OCI-LY7 (cell line): Measurements from ENCODE around the gene SLAIN2. TPM values are rescaled to one million over a fixed set of nuclear protein-coding genes. Genes with fewer than 3 reads are reported as not detected.

Experiments
- BruUV-seq: library from RNA; stranded (reverse); fragments of 400-500 nt; replicated peaks from 2 replicates; lab custom pipeline; 2021; lab: Mats Ljungman, UMichigan
- CTCF ChIA-PET: fragments of 300-600 bp; sonication (Branson Sonifier 250); formaldehyde crosslinking; loops from one replicate; lab custom pipeline; 2022; ENCODE audit warnings: antibody characterized with exemption; ENCODE audit not compliant: unreplicated experiment; lab: Charles Lee
- POLR2A ChIA-PET: fragments of 300-600 bp; sonication (Branson Sonifier 250); formaldehyde crosslinking; loops from one replicate; lab custom pipeline; 2022; ENCODE audit warnings: antibody characterized with exemption; lab: Charles Lee
- DNase-seq: peaks from one replicate; pipeline ENCODE4 v3.0.0-alpha.2; 2015; ENCODE audit warnings: low spot score
- H2AFZ ChIP-seq: fragments of 200-600 bp; sonication (generic), shearing (Covaris generic); 2 replicates; pipeline ENCODE4 v1.6.1; 2014; ENCODE audit warnings: mild to moderate bottlenecking, antibody characterized with exemption, low read length, moderate library complexity
- H3K27ac ChIP-seq: fragments of 200-600 bp; sonication (generic); 2 replicates; pipeline ENCODE4 v1.5.1; 2014; ENCODE audit warnings: mixed run types, low read depth, mild to moderate bottlenecking, moderate library complexity, low read length, inconsistent platforms; ENCODE audit not compliant: poor library complexity, severe bottlenecking
- H3K36me3 ChIP-seq: fragments of 200-600 bp; sonication (generic); 2 replicates; pipeline ENCODE4 v1.6.1; 2014; ENCODE audit warnings: mild to moderate bottlenecking, antibody characterized with exemption, low read length, moderate library complexity, mixed read lengths; ENCODE audit not compliant: insufficient read depth
- H3K4me1 ChIP-seq: fragments of 200-600 bp; sonication (generic); 2 replicates; pipeline ENCODE4 v1.5.1; 2014; ENCODE audit warnings: mild to moderate bottlenecking, low read length; ENCODE audit not compliant: insufficient read depth, poor library complexity, severe bottlenecking
- H3K4me2 ChIP-seq: fragments of 200-600 bp; sonication (generic); 2 replicates; pipeline ENCODE4 v1.6.1; 2014; ENCODE audit warnings: mild to moderate bottlenecking, low read length
- H3K4me3 ChIP-seq: fragments of 200-600 bp; sonication (generic); 2 replicates; pipeline ENCODE4 v1.5.1; 2014; ENCODE audit warnings: mild to moderate bottlenecking, low read depth, low read length; ENCODE audit not compliant: poor library complexity, severe bottlenecking
- H3K79me2 ChIP-seq: fragments of 200-600 bp; sonication (generic); 2 replicates; pipeline ENCODE4 v1.6.1; 2016; ENCODE audit warnings: low read depth, mild to moderate bottlenecking, low read length, moderate library complexity, mixed read lengths; ENCODE audit not compliant: insufficient read depth
- H3K9me2 ChIP-seq: fragments of 200-600 bp; sonication (generic); 2 replicates; pipeline ENCODE4 v1.6.1; 2016; ENCODE audit warnings: mild to moderate bottlenecking, low read length, mixed read lengths; ENCODE audit not compliant: insufficient read depth
- H3K9me3 ChIP-seq: fragments of 200-600 bp; sonication (generic); 2 replicates; pipeline ENCODE4 v1.6.1; 2014; ENCODE audit warnings: mild to moderate bottlenecking, mixed run types, low read length, mixed read lengths
- H4K20me1 ChIP-seq: fragments of 200-600 bp; sonication (generic); 2 replicates; pipeline ENCODE4 v1.6.1; 2014; ENCODE audit warnings: mild to moderate bottlenecking, antibody characterized with exemption, low read length, moderate library complexity, mixed read lengths; ENCODE audit not compliant: insufficient read depth
- CTCF ChIP-seq: fragments of 200-600 bp; sonication (generic); conservative IDR thresholded peaks from 2 replicates; pipeline ENCODE4 v1.5.1; 2014; ENCODE audit warnings: mild to moderate bottlenecking, antibody characterized with exemption, low read length, moderate library complexity, mixed read lengths
- EZH2phosphoT487 ChIP-seq: fragments of 200-600 bp; sonication (generic); IDR thresholded peaks from 2 replicates; pipeline ENCODE4 v1.6.1; 2018; ENCODE audit warnings: low read depth, borderline replicate concordance, mild to moderate bottlenecking, mixed run types, antibody characterized with exemption, low read length, moderate library complexity, mixed read lengths
- intact Hi-C: fragments of 100-400 bp; cut with micrococcal nuclease; formaldehyde crosslinking; loops from one replicate; pipeline ENCODE4 v1.10.0; 2022; ENCODE audit not compliant: unreplicated experiment
- total RNA-seq, 2 experiments: library from RNA; depleted of rRNA in 1 of 2; stranded (reverse); fragments of >200 nt in 1 of 2; shearing (Covaris generic) in 1 of 2; gene quantifications; 2 replicates each; pipeline ENCODE4 v1.2.3, GENCODE V29; 2014 to 2022

The SLAIN2 gene
- total RNA-seq, 2 experiments from 2014 or later, result 21.1 to 40.2 TPM

- TF ChIP-seq EZH2phosphoT487 (no peak), CTCF (no peak)
- ChIA-PET POLR2A (interaction anchor here (0.5 to 2.4 kb wide), 13 partner anchors 14 to 860 kb away, joined by 3 to 6 read pairs (median 3); no protein-coding TSS in a partner anchor), CTCF (no interaction called here)
- no peaks in the 10 kb centered on the region for H3K9me3 ChIP-seq
- intact Hi-C loops, result loop anchor here (5.0 to 10.0 kb wide), 4 partner anchors 145 to 858 kb away; partner anchors contain the start of genes ATP10D and NFXL1
- peak overlapping the region; percentile 99 for H3K4me2 ChIP-seq
- H2AFZ ChIP-seq, result peak overlapping the region; percentile 94; the same call in 1 of the 2 replicates
- H4K20me1 ChIP-seq, result peaks cover 23% of the 10 kb centered on the region; the same call in 1 of the 2 replicates
- H3K36me3 ChIP-seq, result no peaks in the 10 kb centered on the region
- peak overlapping the region; percentile 82 for H3K27ac ChIP-seq
- BruUV-seq, result no TSS peak
- DNase-seq, result peak; percentile 41
- peaks cover 58% of the 10 kb centered on the region for H3K79me2 ChIP-seq
- H3K4me3 ChIP-seq, result peak overlapping the region; percentile 93
- H3K9me2 ChIP-seq, result no peaks in the 10 kb centered on the region
- H3K4me1 ChIP-seq, result peaks cover 29% of the 10 kb centered on the region
Measured at GRCh38 chr4:48342606-48342880, 1.2 kb downstream of the SLAIN2 start.

- no TSS peak for BruUV-seq
- intact Hi-C loops, result loop anchor here (5.0 to 10.0 kb wide), 4 partner anchors 146 to 858 kb away; partner anchors contain the start of genes ATP10D and NFXL1
- Histone ChIP-seq H3K79me2 (peaks cover 63% of the 10 kb centered on the region), H3K9me2 (no peaks in the 10 kb centered on the region), H3K36me3 (no peaks in the 10 kb centered on the region), H2AFZ (no peak overlapping the region), H3K4me1 (peaks cover 29% of the 10 kb centered on the region), H3K9me3 (no peaks in the 10 kb centered on the region), H3K4me3 (peak overlapping the region; percentile 93), H4K20me1 (peaks cover 23% of the 10 kb centered on the region; the same call in 1 of the 2 replicates), H3K27ac (no peak overlapping the region), H3K4me2 (peak overlapping the region; percentile 99)
- ChIA-PET POLR2A (interaction anchor here (0.5 to 2.4 kb wide), 10 partner anchors 23 to 860 kb away, joined by 3 to 6 read pairs (median 3); no protein-coding TSS in a partner anchor), CTCF (interaction anchor here (0.6 kb wide), 1 partner anchor 18 kb away, joined by 3 read pairs; no protein-coding TSS in a partner anchor)
- DNase-seq, result peak; percentile 14
- TF ChIP-seq EZH2phosphoT487 (no peak), CTCF (no peak)
Measured at GRCh38 chr4:48343035-48343434, 1.7 kb downstream of the SLAIN2 start.

GRCh38 chr4:48343551-48343950 lies 2.2 kb downstream of the SLAIN2 start:
- no peaks in the 10 kb centered on the region for H3K9me2 ChIP-seq
- peak overlapping the region; percentile 99 for H3K4me2 ChIP-seq
- H3K36me3 ChIP-seq, result no peaks in the 10 kb centered on the region
- peaks cover 66% of the 10 kb centered on the region for H3K79me2 ChIP-seq
- CTCF ChIA-PET, result interaction anchor here (0.6 kb wide), 1 partner anchor 19 kb away, joined by 3 read pairs; no protein-coding TSS in a partner anchor
- H3K9me3 ChIP-seq, result no peaks in the 10 kb centered on the region
- no peak for DNase-seq
- POLR2A ChIA-PET, result interaction anchor here (0.6 to 2.4 kb wide), 5 partner anchors 14 to 189 kb away, joined by 3 to 6 read pairs (median 3); no protein-coding TSS in a partner anchor
- H4K20me1 ChIP-seq, result peaks cover 23% of the 10 kb centered on the region; the same call in 1 of the 2 replicates
- TF ChIP-seq CTCF, result no peak
- TF ChIP-seq EZH2phosphoT487, result no peak
- intact Hi-C loops, result loop anchor here (5.0 to 10.0 kb wide), 4 partner anchors 146 to 859 kb away; partner anchors contain the start of genes ATP10D and NFXL1
- H2AFZ ChIP-seq, result no peak overlapping the region
- TSS peak; percentile 38 for BruUV-seq
- H3K4me1 ChIP-seq, result peaks cover 29% of the 10 kb centered on the region
- H3K27ac ChIP-seq, result no peak overlapping the region
- H3K4me3 ChIP-seq, result peak overlapping the region; percentile 93
